Stomach smooth muscle (tissue), 2 donors: ENCODE results near the gene PARL.

Source experiments
- H3K27ac ChIP-seq: one replicate; pipeline ENCODE4 v1.7.0; 2013; ENCODE audit warnings: mild to moderate bottlenecking, low read length, inconsistent platforms
- H3K27me3 ChIP-seq, 2 donors: one replicate each; pipeline ENCODE4 v1.7.0; 2013; ENCODE audit warnings: low read length in 2 of 2; ENCODE audit not compliant: insufficient read depth in 2 of 2, control insufficient read depth in 1 of 2
- H3K36me3 ChIP-seq, 2 donors: one replicate each; pipeline ENCODE4 v1.7.0; 2013; ENCODE audit warnings: low read length in 2 of 2; ENCODE audit not compliant: control insufficient read depth in 2 of 2, insufficient read depth in 2 of 2
- H3K4me1 ChIP-seq: one replicate; pipeline ENCODE4 v1.7.0; 2013; ENCODE audit warnings: low read length; ENCODE audit not compliant: control insufficient read depth, insufficient read depth
- H3K4me3 ChIP-seq, 2 donors: one replicate each; pipeline ENCODE4 v1.7.0; 2013; ENCODE audit warnings: low read length in 2 of 2
- H3K9ac ChIP-seq, 2 donors: one replicate each; pipeline ENCODE4 v1.7.0; 2013; ENCODE audit warnings: low read length in 2 of 2, mild to moderate bottlenecking in 1 of 2
- H3K9me3 ChIP-seq, 2 donors: one replicate each; pipeline ENCODE4 v1.7.0; 2013; ENCODE audit warnings: low read length in 2 of 2; ENCODE audit not compliant: control insufficient read depth in 2 of 2
- donor health status: healthy.
- donor health status: Pancreatic carcinoma.

Gene PARL

GRCh38 chr3:183857863-183858262 lies 26.8 kb downstream of the PARL start:
- Histone ChIP-seq H3K9ac (no peak overlapping the region), H3K27me3 (no peaks in the 10 kb centered on the region), H3K9me3 (no peaks in the 10 kb centered on the region), H3K27ac (no peak overlapping the region), H3K4me1 (no peaks in the 10 kb centered on the region), H3K4me3 (no peak overlapping the region), H3K36me3 (peaks cover 27 to 30% of the 10 kb centered on the region in 2 donors)

GRCh38 chr3:183854318-183855035 lies 30.2 kb downstream of the PARL start:
- H3K9me3 ChIP-seq, result no peaks in the 10 kb centered on the region
- no peaks in the 10 kb centered on the region for H3K4me1 ChIP-seq
- no peak overlapping the region for H3K27ac ChIP-seq
- H3K9ac ChIP-seq, result no peak overlapping the region
- no peaks in the 10 kb centered on the region for H3K27me3 ChIP-seq
- peaks cover 11 to 15% of the 10 kb centered on the region in 2 donors for H3K36me3 ChIP-seq
- H3K4me3 ChIP-seq, result no peak overlapping the region

DNA sequence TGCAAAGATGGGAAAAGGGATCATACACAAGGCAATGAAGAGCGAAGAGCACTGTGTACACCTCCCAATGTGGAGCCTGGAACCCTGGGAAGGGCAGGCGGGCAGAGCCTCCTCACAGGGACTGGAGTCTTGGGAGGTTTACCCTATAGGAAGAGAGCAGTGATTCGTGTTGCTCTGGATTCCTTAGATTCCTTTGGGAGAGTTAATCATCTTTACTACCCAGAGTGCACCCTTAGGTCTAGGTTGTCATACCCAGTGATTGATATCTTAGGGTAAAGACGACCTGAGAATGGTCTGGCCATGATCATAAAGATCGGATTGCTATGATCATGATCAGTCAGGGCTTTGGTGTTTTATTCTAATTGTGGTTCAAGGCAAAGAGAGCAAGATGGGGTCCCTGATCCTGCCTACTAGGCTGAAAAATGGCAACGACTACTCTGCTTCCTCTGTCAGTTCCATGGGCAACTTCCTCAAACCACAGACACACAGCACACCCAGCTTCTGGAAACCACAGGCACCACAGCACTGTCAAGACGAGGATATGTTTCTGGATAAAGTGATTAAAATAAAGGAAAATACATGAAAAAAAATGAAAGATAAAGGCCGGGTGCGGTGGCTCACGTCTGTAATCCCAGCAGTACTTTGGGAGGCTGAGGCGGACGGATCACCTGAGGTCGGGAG lies 38.9 kb downstream of the PARL start:
- no peak overlapping the region for H3K9ac ChIP-seq
- H3K27ac ChIP-seq, result no peak overlapping the region
- H3K9me3 ChIP-seq, result no peaks in the 10 kb centered on the region
- H3K27me3 ChIP-seq, result no peaks in the 10 kb centered on the region
- no peak overlapping the region for H3K4me3 ChIP-seq
- no peaks in the 10 kb centered on the region for H3K4me1 ChIP-seq
- H3K36me3 ChIP-seq, result peaks cover 20 to 34% of the 10 kb centered on the region in 2 donors

DNA sequence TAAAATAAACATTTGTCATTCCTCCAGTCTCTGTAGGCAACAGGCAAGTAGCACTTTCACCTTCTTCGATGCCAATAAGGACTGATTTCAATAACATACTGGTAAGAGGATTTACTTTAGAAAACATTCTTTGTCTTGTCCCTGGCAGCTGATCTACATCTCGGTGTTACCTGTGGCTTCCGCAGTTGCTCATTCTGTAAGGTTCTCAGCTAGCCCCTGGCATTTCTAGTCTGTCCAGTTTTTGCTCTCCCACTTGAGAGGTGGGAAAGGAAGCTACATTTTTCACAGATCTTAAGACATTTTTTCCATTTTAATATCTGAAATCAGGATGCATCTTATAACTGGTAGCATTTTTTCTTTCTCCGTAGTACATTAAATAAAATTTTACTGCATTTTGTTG lies 39.6 kb downstream of the PARL start:
- Histone ChIP-seq H3K9ac (no peak overlapping the region), H3K27ac (no peak overlapping the region), H3K4me3 (no peak overlapping the region), H3K36me3 (peaks cover 24 to 35% of the 10 kb centered on the region in 2 donors), H3K27me3 (no peaks in the 10 kb centered on the region), H3K9me3 (no peaks in the 10 kb centered on the region), H3K4me1 (no peaks in the 10 kb centered on the region)

GRCh38 chr3:183844606-183845005 lies 40.1 kb downstream of the PARL start:
- Histone ChIP-seq H3K9ac (no peak overlapping the region), H3K27ac (no peak overlapping the region), H3K36me3 (peaks cover 28 to 37% of the 10 kb centered on the region in 2 donors), H3K4me1 (no peaks in the 10 kb centered on the region), H3K4me3 (no peak overlapping the region), H3K9me3 (no peaks in the 10 kb centered on the region), H3K27me3 (no peaks in the 10 kb centered on the region)

DNA sequence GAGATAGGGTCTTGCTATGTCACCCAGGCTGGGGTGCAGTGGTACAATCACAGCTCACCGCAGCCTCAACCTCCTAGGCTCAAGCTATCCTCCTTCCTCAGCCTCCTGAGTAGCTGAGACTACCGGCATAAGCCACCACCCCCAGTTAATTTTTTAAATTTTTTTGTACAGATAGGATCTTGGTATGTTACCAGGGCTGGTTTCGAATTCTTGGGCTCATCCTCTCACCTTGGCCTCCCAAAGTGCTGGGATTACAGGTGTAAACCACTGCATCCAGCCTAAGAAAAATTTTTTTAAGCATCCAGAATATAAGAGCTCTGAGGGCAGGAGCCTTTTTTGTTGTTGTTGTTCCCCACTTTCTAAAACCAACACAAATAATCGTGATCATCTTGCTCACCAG lies 44.9 kb downstream of the PARL start:
- Histone ChIP-seq H3K27ac (no peak overlapping the region), H3K36me3 (peaks cover 26 to 32% of the 10 kb centered on the region in 2 donors), H3K9me3 (no peaks in the 10 kb centered on the region), H3K4me3 (no peak overlapping the region), H3K4me1 (no peaks in the 10 kb centered on the region), H3K9ac (no peak overlapping the region), H3K27me3 (no peaks in the 10 kb centered on the region)

DNA sequence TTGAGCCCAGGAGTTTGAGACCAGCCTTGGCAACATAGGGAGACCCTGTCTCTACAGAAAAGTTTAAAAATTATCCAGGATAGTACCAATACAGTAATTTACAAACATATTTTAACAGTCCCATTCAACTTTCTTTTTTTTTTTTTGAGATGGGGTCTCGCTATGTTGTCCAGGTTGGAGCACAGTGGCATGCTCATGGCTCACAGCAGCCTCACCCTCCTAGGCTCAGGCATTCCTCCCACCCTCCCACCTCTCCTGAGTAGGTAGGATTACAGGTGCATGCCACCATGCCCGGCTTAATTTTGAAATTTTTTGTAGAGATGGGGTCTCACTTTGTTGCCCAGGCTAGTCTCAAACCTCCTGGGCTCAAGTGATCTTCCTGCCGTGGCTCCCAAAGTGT lies 46.8 kb downstream of the PARL start:
- H3K4me1 ChIP-seq, result no peaks in the 10 kb centered on the region
- peaks cover 34 to 43% of the 10 kb centered on the region in 2 donors for H3K36me3 ChIP-seq
- H3K9me3 ChIP-seq, result no peaks in the 10 kb centered on the region
- H3K4me3 ChIP-seq, result no peak overlapping the region
- H3K27ac ChIP-seq, result no peak overlapping the region
- H3K9ac ChIP-seq, result no peak overlapping the region
- no peaks in the 10 kb centered on the region for H3K27me3 ChIP-seq

- Histone ChIP-seq H3K9me3 (no peaks in the 10 kb centered on the region), H3K36me3 (peaks cover 39 to 47% of the 10 kb centered on the region in 2 donors), H3K27me3 (no peaks in the 10 kb centered on the region), H3K4me1 (no peaks in the 10 kb centered on the region), H3K9ac (no peak overlapping the region), H3K4me3 (no peak overlapping the region), H3K27ac (no peak overlapping the region)
Observed at GRCh38 chr3:183837390-183837789, 47.3 kb downstream of the PARL start.

- Histone ChIP-seq H3K4me3 (no peak overlapping the region), H3K27me3 (no peaks in the 10 kb centered on the region), H3K9ac (no peak overlapping the region), H3K9me3 (no peaks in the 10 kb centered on the region), H3K36me3 (peaks cover 30 to 37% of the 10 kb centered on the region in 2 donors), H3K27ac (no peak overlapping the region), H3K4me1 (no peaks in the 10 kb centered on the region)
Observed at GRCh38 chr3:183833516-183833915, 51.2 kb downstream of the PARL start.

- Histone ChIP-seq H3K36me3 (peaks cover 29 to 37% of the 10 kb centered on the region in 2 donors), H3K9ac (no peak overlapping the region), H3K4me3 (no peak overlapping the region), H3K4me1 (peaks cover 6% of the 10 kb centered on the region), H3K27ac (no peak overlapping the region), H3K9me3 (no peaks in the 10 kb centered on the region), H3K27me3 (no peaks in the 10 kb centered on the region)
Observed at GRCh38 chr3:183830187-183830586, 54.5 kb downstream of the PARL start.

- peaks cover 13% of the 10 kb centered on the region for H3K4me1 ChIP-seq
- no peak overlapping the region for H3K27ac ChIP-seq
- no peaks in the 10 kb centered on the region for H3K27me3 ChIP-seq
- no peak overlapping the region for H3K9ac ChIP-seq
- no peak overlapping the region for H3K4me3 ChIP-seq
- H3K36me3 ChIP-seq, result peaks cover 28 to 37% of the 10 kb centered on the region in 2 donors
- no peaks in the 10 kb centered on the region for H3K9me3 ChIP-seq
Observed at GRCh38 chr3:183829466-183829865, 55.2 kb downstream of the PARL start.
